ENCODE measurements around the gene BTLA.

DNA sequence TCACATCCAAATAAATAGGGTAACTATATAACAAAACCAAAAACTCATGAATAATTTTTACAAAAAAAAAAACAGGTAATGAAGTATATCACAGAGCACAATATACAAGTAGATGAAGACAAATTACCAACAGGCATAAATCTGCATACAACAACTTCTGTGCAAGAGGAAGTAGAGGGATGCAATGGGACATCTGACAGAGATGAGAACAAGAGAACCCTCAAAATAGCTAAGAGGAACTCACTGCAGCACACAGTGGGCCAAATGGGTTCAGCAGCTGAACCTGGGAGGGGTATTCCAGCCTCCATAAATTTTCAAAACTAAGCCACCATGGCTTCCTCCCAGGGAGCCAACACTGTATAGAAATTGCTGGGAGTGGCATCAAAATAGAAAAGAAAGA is 9.6 kb upstream of the BTLA start:
- TF ChIP-seq CTCF (IDR thresholded peaks at IDR 0.05) (no peak), EZH2phosphoT487 (IDR thresholded peaks at IDR 0.05) (no peak), EZH2 (IDR thresholded peaks at IDR 0.05) (no peak)
